Measurements from ENCODE around the gene FBRSL1. TPM values are rescaled to one million over a fixed set of nuclear protein-coding genes. Genes with fewer than 3 reads are reported as not detected.

Gene FBRSL1
- total and polyA plus RNA-seq, 5 donors, result 36.4 to 65.0 (median 53.9) TPM

DNA sequence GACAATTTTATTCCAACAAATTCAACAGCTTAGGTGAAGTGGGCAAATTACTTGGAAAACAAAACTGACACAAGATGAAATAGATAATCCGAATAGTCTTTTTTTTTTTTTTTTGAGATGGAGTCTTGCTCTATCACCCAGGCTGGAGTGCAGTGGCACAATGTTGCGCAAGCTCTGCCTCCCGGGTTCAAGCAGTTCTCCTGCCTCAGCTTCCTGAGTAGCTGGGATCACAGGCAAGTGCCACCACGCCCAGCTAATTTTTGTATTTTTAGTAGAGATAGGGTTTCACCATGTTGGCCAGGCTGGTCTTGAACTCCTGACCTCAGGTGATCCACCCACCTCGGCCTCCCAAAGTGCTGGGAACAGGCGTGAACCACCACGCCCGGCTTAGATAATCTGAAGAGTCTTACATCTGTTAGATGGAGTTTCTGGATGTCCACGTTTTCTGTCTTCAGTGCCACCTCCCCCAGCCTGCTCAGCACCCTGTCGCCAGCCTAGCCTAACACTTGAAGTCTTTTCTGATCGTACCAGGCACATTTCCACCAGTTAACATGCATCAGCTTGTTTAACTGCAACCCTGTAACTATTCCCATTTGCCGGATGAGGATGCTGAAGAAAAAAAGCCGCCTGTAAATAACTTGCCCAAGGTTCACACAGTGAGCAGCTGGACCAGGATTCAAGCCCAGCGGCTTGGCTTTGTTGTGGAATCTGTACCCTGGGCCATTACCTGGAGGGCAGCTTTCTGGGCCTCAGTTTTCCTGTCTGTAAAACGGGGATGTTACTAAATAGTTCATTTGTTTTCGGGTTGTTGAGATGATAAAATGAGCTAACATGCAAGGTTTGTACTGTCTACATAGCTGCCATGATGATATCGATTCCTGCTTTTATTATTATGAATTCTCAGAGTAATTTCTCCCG is 26.4 kb downstream of the FBRSL1 start:
- no peaks in the 10 kb centered on the region for H3K4me1 ChIP-seq (ENCODE audit: control insufficient read depth, insufficient read depth, low read length)
- ATAC-seq, result no peak
- H3K27me3 ChIP-seq (ENCODE audit: control insufficient read depth, insufficient read depth), result no peaks in the 10 kb centered on the region
- DNase-seq, result no peak
- intact Hi-C loops (cut with DNase I), result no loop called here
- no peak overlapping the region for H3K27ac ChIP-seq (ENCODE audit: low read length)
- no peak overlapping the region for H3K4me3 ChIP-seq (ENCODE audit: low read length)
- H3K9me3 ChIP-seq (ENCODE audit: control insufficient read depth, low read length), result no peaks in the 10 kb centered on the region
- 95% methylated on average over 18 of the region's 18 CpGs for WGBS

DNA sequence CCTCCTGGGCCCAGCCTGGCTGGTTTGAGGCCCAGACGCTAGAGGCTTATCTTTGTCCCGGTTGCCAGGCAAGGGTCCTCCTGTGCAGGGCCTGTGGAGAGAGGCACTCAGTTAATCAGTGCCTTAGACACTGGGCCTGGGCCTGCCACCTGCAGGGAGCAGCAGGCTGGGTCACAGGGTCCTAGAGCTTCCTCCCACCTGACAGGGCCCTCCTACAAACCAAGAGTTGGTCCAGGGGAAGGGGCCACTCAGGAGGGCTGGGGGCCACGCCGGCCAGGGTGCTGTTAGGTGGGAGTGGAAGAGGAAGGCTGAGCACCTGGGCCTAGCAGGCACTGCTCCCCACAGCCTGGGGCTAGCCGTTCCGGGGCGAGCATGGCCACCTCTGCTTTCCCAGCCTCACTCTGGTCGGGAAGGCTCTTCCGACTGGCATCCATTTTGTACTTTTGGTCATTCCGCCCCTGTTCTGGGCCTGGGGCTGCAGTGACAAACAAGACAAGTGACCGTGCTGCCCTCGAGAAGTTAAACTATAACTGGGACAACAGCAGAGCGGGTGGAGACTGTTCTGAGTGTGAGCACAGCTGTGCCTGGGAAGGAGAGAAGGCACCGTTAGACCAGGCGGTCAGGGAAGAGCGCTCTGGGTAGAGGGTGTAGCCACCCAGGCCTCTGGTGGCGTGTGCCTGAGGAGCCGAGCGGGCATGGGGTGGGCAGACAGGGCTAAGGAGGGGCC is 27.2 kb downstream of the FBRSL1 start:
- intact Hi-C loops (cut with DNase I), result no loop called here

DNA sequence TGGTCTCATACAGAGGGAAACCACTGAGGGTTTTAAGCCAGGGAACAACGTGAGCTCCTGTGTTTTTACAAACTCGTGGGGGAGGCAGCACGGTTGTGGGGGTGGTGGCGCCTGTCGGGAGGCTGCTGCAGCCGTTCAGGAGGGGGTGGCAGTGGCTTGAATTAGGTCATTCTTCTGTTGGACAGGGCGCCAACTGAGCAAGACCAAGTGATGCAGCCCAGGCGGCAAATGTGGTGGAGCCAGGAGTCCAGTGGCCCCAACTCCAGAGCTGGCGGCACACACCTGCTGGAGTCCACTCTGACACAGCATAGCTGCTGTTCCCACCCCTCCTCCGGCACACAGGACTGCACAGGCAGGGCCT is 27.8 kb downstream of the FBRSL1 start:
- 84% methylated on average over 10 of the region's 10 CpGs for WGBS
- no peak overlapping the region for H3K4me3 ChIP-seq (ENCODE audit: low read length)

More for the DNA sequence above, 27.2 kb downstream of the FBRSL1 start:
- 83% methylated on average over 19 of the region's 19 CpGs for WGBS
- no peak overlapping the region for H3K27ac ChIP-seq (ENCODE audit: low read length)
- no peaks in the 10 kb centered on the region for H3K9me3 ChIP-seq (ENCODE audit: control insufficient read depth, low read length)
- H3K4me1 ChIP-seq (ENCODE audit: control insufficient read depth, insufficient read depth, low read length), result no peaks in the 10 kb centered on the region
- H3K4me3 ChIP-seq (ENCODE audit: low read length), result no peak overlapping the region
- ATAC-seq (no peak), DNase-seq (no peak)
- no peaks in the 10 kb centered on the region for H3K27me3 ChIP-seq (ENCODE audit: control insufficient read depth, insufficient read depth)

DNA sequence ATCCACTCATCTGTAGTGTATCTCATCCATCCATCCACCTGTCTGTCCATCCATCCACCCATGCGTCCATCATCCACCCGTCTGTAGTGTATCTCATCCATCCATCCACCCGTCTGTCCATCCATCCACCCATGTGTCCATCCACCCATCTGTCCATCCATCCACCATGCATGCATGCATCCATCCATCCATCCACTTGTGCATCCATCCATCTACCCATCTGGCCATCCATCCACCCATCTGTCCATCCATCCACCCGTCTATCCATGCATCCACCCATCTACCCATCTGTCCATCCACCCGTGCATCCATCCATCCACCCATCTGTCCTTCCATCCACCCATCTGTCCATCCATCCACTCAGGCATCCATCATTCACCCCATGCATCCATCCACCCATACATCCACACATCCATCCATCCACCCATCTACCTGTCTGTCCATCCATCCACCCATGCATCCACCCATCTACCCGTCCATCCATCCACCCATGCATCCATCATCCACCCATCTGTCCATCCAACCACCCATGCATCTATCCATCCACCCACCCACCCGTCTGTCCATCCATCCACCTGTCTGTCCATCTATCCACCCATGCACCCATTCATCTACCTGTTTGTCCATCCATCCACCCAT is 28.5 kb downstream of the FBRSL1 start:
- H3K4me1 ChIP-seq (ENCODE audit: control insufficient read depth, insufficient read depth, low read length), result peaks cover under 1% of the 10 kb centered on the region
- no peak overlapping the region for H3K4me3 ChIP-seq (ENCODE audit: low read length)
- no peaks in the 10 kb centered on the region for H3K27me3 ChIP-seq (ENCODE audit: control insufficient read depth, insufficient read depth)
- WGBS, result 98% methylated on average over 7 of the region's 7 CpGs
- no peak overlapping the region for H3K27ac ChIP-seq (ENCODE audit: low read length)
- H3K9me3 ChIP-seq (ENCODE audit: control insufficient read depth, low read length), result no peaks in the 10 kb centered on the region
- intact Hi-C loops (cut with DNase I), result no loop called here
- ATAC-seq (no peak), DNase-seq (no peak)

More for the DNA sequence above, 27.8 kb downstream of the FBRSL1 start:
- no peaks in the 10 kb centered on the region for H3K4me1 ChIP-seq (ENCODE audit: control insufficient read depth, insufficient read depth, low read length)
- H3K27me3 ChIP-seq (ENCODE audit: control insufficient read depth, insufficient read depth), result no peaks in the 10 kb centered on the region
- H3K27ac ChIP-seq (ENCODE audit: low read length), result no peak overlapping the region
- no peak for ATAC-seq
- intact Hi-C loops (cut with DNase I), result no loop called here
- H3K9me3 ChIP-seq (ENCODE audit: control insufficient read depth, low read length), result no peaks in the 10 kb centered on the region
- no peak for DNase-seq

DNA sequence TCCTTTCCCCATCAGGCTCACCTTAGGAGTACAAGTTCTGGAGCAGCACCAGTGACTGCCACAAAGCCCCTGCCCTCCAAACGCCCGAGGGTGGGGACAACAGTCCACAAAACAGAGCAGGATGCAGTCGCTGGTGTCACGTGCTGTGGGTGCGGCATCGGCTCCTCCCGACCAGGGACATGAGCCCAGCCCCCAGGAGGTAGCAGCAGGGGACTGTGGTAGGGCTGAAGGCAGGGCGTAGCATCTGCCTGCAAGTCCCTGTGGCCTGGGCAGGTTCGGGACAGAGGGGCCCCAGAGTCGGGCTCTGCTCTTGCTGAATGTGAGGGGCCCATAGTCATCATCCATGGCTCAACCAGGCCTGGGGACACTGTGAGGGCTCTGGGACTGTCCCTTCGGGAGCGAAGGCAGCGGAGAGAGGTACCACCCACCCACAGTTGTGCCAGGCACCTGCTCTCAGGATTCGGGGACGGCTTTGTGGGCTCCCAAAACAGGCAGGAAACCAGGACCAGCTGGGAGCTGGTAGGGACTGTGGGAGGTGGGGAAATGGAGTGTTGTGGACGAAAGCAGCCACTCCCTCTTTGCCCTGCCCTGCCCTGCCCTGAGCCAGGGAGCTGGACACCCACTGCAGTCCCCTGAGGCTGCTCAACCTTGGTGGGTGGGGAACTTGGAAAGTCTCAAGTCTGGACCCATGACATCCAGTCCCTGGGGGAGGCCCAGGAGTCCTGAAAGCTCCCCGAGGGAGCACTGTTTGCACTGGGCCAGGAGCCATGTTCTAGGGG is 30.7 kb downstream of the FBRSL1 start:
- WGBS, result 71% methylated on average over 17 of the region's 17 CpGs
- intact Hi-C loops (cut with DNase I), result loop anchor here (5.0 to 10.0 kb wide), 4 partner anchors 103 to 368 kb away; no protein-coding TSS in a partner anchor

DNA sequence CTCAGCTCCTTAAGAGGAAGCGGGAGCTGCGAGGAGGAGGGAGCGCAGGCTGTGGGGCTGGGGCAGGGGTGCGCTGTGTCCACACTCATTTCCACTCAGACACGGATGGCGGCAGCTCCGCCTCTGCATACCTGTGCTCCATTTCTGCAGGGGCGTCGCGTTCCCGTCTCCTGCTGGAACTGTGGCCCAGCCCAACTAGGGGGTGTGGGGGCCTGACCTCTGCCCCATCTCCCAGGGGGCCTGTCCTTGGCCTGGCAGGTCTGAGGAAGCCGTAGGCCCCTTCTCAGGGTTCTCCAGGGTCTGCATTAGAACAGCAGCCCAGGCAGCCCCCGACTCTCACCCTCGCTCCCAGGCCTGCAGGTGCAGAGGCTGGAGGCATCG is 31.2 kb downstream of the FBRSL1 start:
- DNase-seq (no peak), ATAC-seq (no peak)
- intact Hi-C loops (cut with DNase I), result loop anchor here (5.0 to 10.0 kb wide), 4 partner anchors 104 to 369 kb away; no protein-coding TSS in a partner anchor
- no peak overlapping the region for H3K4me3 ChIP-seq (ENCODE audit: low read length)
- H3K4me1 ChIP-seq (ENCODE audit: control insufficient read depth, insufficient read depth, low read length), result peaks cover 3% of the 10 kb centered on the region
- H3K9me3 ChIP-seq (ENCODE audit: control insufficient read depth, low read length), result no peaks in the 10 kb centered on the region
- H3K27me3 ChIP-seq (ENCODE audit: control insufficient read depth, insufficient read depth), result no peaks in the 10 kb centered on the region
- WGBS, result 90% methylated on average over 15 of the region's 15 CpGs
- H3K27ac ChIP-seq (ENCODE audit: low read length), result no peak overlapping the region

More for the DNA sequence above, 30.7 kb downstream of the FBRSL1 start:
- Histone ChIP-seq H3K9me3 (ENCODE audit: control insufficient read depth, low read length) (no peaks in the 10 kb centered on the region), H3K27me3 (ENCODE audit: control insufficient read depth, insufficient read depth) (no peaks in the 10 kb centered on the region), H3K4me3 (ENCODE audit: low read length) (no peak overlapping the region), H3K27ac (ENCODE audit: low read length) (no peak overlapping the region), H3K4me1 (ENCODE audit: control insufficient read depth, insufficient read depth, low read length) (peaks cover 3% of the 10 kb centered on the region)
- DNase-seq (peak in 1 of 3 donors; percentile 54), ATAC-seq (no peak)

DNA sequence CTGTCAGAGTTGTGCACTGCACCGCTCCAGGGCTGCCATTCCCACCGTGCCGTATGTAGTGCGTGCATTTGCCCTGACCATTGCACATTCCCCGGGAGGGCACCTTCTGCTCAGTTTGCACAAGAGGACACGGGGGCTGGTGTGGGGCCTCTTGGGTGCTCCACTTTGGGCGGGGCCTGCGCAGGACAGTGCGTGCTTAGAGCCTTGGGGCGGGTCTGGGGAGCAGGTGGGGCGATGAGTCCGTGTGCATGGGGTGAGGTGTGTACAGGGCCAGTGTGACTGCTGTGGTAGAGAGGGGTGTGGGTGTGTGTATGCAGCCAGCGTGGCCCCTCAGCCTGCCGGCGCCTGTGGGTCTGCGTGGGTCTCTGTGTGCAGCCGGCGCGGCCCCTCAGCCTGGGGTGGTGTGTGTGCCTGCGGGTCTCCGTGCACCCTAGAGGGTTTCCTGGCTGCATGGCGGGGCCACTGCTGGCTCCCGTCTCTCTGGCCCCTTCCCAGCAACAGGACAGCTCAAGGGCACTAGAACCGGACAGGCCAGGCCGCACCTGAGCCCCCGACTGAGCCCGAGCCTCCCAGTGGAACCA is 31.9 kb downstream of the FBRSL1 start:
- Histone ChIP-seq H3K27ac (ENCODE audit: low read length) (no peak overlapping the region), H3K27me3 (ENCODE audit: control insufficient read depth, insufficient read depth) (no peaks in the 10 kb centered on the region), H3K4me1 (ENCODE audit: control insufficient read depth, insufficient read depth, low read length) (peaks cover 3% of the 10 kb centered on the region), H3K9me3 (ENCODE audit: control insufficient read depth, low read length) (no peaks in the 10 kb centered on the region), H3K4me3 (ENCODE audit: low read length) (no peak overlapping the region)
- ATAC-seq (no peak), DNase-seq (no peak)
- WGBS, result 90% methylated on average over 27 of the region's 27 CpGs
- intact Hi-C loops (cut with DNase I), result loop anchor here (5.0 to 10.0 kb wide), 4 partner anchors 105 to 370 kb away; no protein-coding TSS in a partner anchor

DNA sequence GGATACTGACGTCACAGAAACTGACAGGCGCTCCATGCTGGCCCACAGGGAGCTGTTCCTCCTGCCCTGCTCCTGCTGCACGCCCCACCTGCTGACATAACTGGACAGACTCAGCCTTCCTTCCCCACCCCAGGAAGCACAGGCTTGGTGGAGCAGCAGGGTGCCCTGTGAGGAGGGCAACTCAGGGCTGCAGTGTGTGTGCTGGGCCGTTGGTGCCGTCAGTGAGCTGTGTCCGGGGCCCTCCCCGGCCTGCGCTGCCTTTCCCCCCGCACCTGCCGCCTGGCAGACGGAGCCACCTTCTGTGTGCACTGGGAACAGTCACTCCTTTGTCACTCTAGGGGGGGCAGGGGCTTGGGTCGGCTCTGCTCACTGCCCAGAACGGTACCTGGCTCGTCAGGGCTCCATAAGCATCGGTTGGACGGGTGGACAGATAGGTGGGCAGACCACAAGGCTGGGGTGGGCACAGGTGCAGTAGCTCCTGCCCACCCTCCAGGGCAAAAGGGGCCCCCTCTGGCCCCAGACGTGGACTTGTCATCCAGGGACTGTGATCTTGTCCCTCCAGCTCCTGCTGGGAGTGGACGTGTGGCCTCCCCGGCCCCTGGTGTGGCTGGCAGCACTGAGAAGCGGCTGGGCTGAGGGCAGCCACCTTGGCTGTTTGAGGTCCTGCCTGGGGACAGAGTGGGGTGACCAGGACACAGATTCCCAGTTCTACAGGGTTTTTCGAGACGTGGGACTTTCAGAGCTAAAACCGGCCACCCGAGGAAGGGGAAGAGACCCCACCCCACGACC is 32.8 kb downstream of the FBRSL1 start:
- intact Hi-C loops (cut with DNase I), result loop anchor here (5.0 to 10.0 kb wide), 4 partner anchors 105 to 370 kb away; no protein-coding TSS in a partner anchor
- Histone ChIP-seq H3K9me3 (ENCODE audit: control insufficient read depth, low read length) (no peaks in the 10 kb centered on the region), H3K27ac (ENCODE audit: low read length) (no peak overlapping the region), H3K27me3 (ENCODE audit: control insufficient read depth, insufficient read depth) (no peaks in the 10 kb centered on the region), H3K4me3 (ENCODE audit: low read length) (no peak overlapping the region), H3K4me1 (ENCODE audit: control insufficient read depth, insufficient read depth, low read length) (peaks cover 3% of the 10 kb centered on the region)
- ATAC-seq, result no peak
- no peak for DNase-seq
- 88% methylated on average over 25 of the region's 25 CpGs for WGBS

DNA sequence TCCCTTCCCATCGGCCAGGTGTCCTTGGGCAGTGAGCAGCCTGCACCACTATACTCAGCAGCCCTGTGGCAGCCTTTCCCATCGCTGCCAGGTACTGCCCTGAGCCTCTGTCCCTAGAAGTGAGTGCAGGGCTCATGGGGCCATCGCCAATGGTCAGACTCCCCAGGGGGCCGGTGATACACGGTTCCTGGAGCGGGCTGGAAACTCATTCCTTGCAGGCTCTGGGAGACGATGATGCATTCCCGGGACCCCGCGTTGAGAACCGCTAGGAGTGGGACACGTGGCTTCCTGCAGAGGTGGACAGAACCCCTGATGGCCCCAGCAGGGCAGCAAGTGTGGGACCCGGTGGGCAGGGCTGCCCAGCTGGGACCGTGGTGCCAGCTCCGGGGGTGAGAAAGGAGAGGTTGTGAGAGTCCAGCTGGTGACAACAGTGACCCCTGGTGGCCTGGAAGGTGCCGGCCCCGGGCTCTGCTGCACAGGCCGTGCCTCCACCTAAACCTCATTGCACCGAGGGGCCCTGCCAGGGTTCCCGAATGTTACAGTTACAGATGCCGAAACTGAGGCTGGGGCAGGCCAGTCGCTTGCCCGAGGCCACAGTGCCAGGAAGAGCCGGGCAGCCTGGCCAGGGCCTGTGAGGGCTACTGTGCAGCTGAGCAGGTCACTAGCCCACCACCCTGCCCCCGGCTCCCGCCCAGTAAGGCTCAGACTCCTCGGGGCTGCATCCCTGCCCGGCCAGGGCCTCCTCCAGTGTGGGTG is 33.8 kb downstream of the FBRSL1 start:
- Histone ChIP-seq H3K4me3 (ENCODE audit: low read length) (no peak overlapping the region), H3K9me3 (ENCODE audit: control insufficient read depth, low read length) (no peaks in the 10 kb centered on the region), H3K27ac (ENCODE audit: low read length) (no peak overlapping the region), H3K27me3 (ENCODE audit: control insufficient read depth, insufficient read depth) (no peaks in the 10 kb centered on the region), H3K4me1 (ENCODE audit: control insufficient read depth, insufficient read depth, low read length) (peaks cover 3% of the 10 kb centered on the region)
- 56% methylated on average over 28 of the region's 28 CpGs for WGBS
- DNase-seq (peak; percentile 71 to 89 (median 88)), ATAC-seq (peak; percentile 57 to 63)
- intact Hi-C loops (cut with DNase I), result loop anchor here (5.0 to 10.0 kb wide), 4 partner anchors 106 to 371 kb away; no protein-coding TSS in a partner anchor
